Keratinocyte (primary cell): ENCODE data around the gene MGAT3. TPM values are rescaled to one million over a fixed set of nuclear protein-coding genes. Genes with fewer than 3 reads are reported as not detected.

Experiments used
- DNase-seq: peaks from one replicate; pipeline ENCODE4 v3.0.0-alpha.2; 2011; ENCODE audit warnings: low read depth, missing footprints, low spot score
- FAIRE-seq: peaks from 2 replicates; lab custom pipeline; 2011; peaks lifted over from hg19 to GRCh38; lab: Jason Lieb, UNC
- H2AFZ ChIP-seq: 2 replicates; pipeline ENCODE4 v1.6.0; 2012; ENCODE audit warnings: low read length, control low read depth, inconsistent platforms; ENCODE audit not compliant: control insufficient read depth
- H3K27ac ChIP-seq: 2 replicates; pipeline ENCODE4 v1.5.1; 2011; ENCODE audit warnings: low read length; ENCODE audit not compliant: control insufficient read depth, insufficient read depth
- H3K27me3 ChIP-seq: 3 replicates; pipeline ENCODE4 v1.6.0; 2011; ENCODE audit warnings: low read length; ENCODE audit not compliant: control insufficient read depth, insufficient read depth; ENCODE audit errors: extremely low read depth
- H3K36me3 ChIP-seq, 2 experiments: 2 replicates in 1 of 2; 3 replicates in 1 of 2; pipeline ENCODE4 v1.5.1; 2011; ENCODE audit warnings: low read length in 2 of 2, mild to moderate bottlenecking in 1 of 2; ENCODE audit not compliant: control insufficient read depth in 2 of 2, insufficient read depth in 2 of 2; ENCODE audit errors: extremely low read depth in 1 of 2
- H3K4me1 ChIP-seq: 3 replicates; pipeline ENCODE4 v1.5.1; 2011; ENCODE audit warnings: low read length; ENCODE audit not compliant: control insufficient read depth, insufficient read depth; ENCODE audit errors: extremely low read depth
- H3K4me2 ChIP-seq: 3 replicates; pipeline ENCODE4 v1.6.0; 2011; ENCODE audit warnings: low read depth, low read length; ENCODE audit not compliant: control insufficient read depth, insufficient read depth; ENCODE audit errors: extremely low read depth
- H3K4me3 ChIP-seq, 3 experiments: fragments of 200-600 bp in 1 of 3; sonication (generic) in 1 of 3; 2 replicates in 2 of 3; 3 replicates in 1 of 3; pipeline ENCODE4 v1.5.1; 2011 to 2016; ENCODE audit warnings: low read length in 3 of 3, mild to moderate bottlenecking in 3 of 3, control low read depth in 2 of 3, inconsistent platforms in 1 of 3, low read depth in 1 of 3, mixed read lengths in 1 of 3, mixed run types in 1 of 3, moderate library complexity in 1 of 3; ENCODE audit not compliant: control insufficient read depth in 2 of 3, insufficient read depth in 2 of 3; ENCODE audit errors: extremely low read depth in 1 of 3
- H3K79me2 ChIP-seq: 2 replicates; pipeline ENCODE4 v1.6.0; 2012; ENCODE audit warnings: low read length; ENCODE audit not compliant: control insufficient read depth, insufficient read depth
- H3K9ac ChIP-seq: 3 replicates; pipeline ENCODE4 v1.6.0; 2011; ENCODE audit warnings: low read length; ENCODE audit not compliant: control insufficient read depth, insufficient read depth; ENCODE audit errors: extremely low read depth
- H3K9me1 ChIP-seq: 3 replicates; pipeline ENCODE4 v1.6.0; 2011; ENCODE audit warnings: low read length; ENCODE audit not compliant: control insufficient read depth, insufficient read depth; ENCODE audit errors: extremely low read depth
- H3K9me3 ChIP-seq: 2 replicates; pipeline ENCODE4 v1.5.1; 2012; ENCODE audit warnings: low read depth, low read length; ENCODE audit not compliant: control insufficient read depth
- H4K20me1 ChIP-seq: 3 replicates; pipeline ENCODE4 v1.6.0; 2011; ENCODE audit warnings: low read length; ENCODE audit not compliant: control insufficient read depth, insufficient read depth; ENCODE audit errors: extremely low read depth
- CTCF ChIP-seq, 3 experiments: IDR thresholded peaks in 1 of 3; conservative IDR thresholded peaks in 1 of 3; optimal IDR thresholded peaks in 1 of 3; 2 replicates in 2 of 3; 3 replicates in 1 of 3; pipeline versions ENCODE3 to v1.5.1; 2011; ENCODE audit warnings: low read length in 3 of 3, mild to moderate bottlenecking in 3 of 3, moderate library complexity in 2 of 3, control low read depth in 1 of 3, inconsistent platforms in 1 of 3; ENCODE audit not compliant: insufficient read depth in 2 of 3; ENCODE audit errors: extremely low read depth in 1 of 3
- EZH2 ChIP-seq: IDR thresholded peaks from one replicate; pipeline ENCODE4 v1.6.1; 2012; ENCODE audit warnings: inconsistent platforms, mild to moderate bottlenecking, low read length, moderate library complexity
- dilution Hi-C: fragments of 300-500 bp; cut with MboI; formaldehyde crosslinking; loops from one replicate; pipeline ENCODE4 v1.7.0; 2020; ENCODE audit warnings: low sequenced_read_pairs; ENCODE audit not compliant: extremely low pct_ligation_motif_present
- polyA plus RNA-seq, 5 experiments: library from polyadenylated mRNA; depleted of rRNA in 3 of 5; stranded (reverse) in 3 of 5; stranded (forward) in 1 of 5; unstranded in 1 of 5; fragments of >200 nt; gene quantifications; 1 replicate in 1 of 5; 2 replicates in 3 of 5; 3 replicates in 1 of 5; pipeline versions ENCODE4 v1.2.1 to v1.2.3, GENCODE V29; 2011 to 2012; ENCODE audit warnings: missing spikeins in 2 of 5, low read depth in 1 of 5, low replicate concordance in 1 of 5

MGAT3 gene
- polyA plus RNA-seq, 1 donor (not counting 4 experiments of a cell fraction or from before 2014, with no cell fraction given): not detected

- Histone ChIP-seq H4K20me1 (no peaks in the 10 kb centered on the region), H2AFZ (no peak overlapping the region), H3K9ac (no peak overlapping the region)
Measured at GRCh38 chr22:39429916-39430575, 26.8 kb upstream of the MGAT3 start.

GRCh38 chr22:39430576-39431150, 26.1 kb upstream of the MGAT3 start:
- FAIRE-seq (no peak), DNase-seq (no peak)
- Histone ChIP-seq H4K20me1 (no peaks in the 10 kb centered on the region), H3K79me2 (no peaks in the 10 kb centered on the region), H3K4me1 (no peaks in the 10 kb centered on the region), H3K9me3 (no peaks in the 10 kb centered on the region), H3K9me1 (no peaks in the 10 kb centered on the region), H3K9ac (no peak overlapping the region), H3K27ac (no peak overlapping the region), H3K4me3 (no peak overlapping the region), H3K4me2 (no peak overlapping the region), H3K36me3 (peaks cover 6 to 28% of the 10 kb centered on the region in 2 experiments), H2AFZ (no peak overlapping the region), H3K27me3 (no peaks in the 10 kb centered on the region)
- dilution Hi-C loops: no loop called here
- TF ChIP-seq CTCF (optimal IDR thresholded peaks at IDR 0.05 in 1 of 3, IDR thresholded peaks at IDR 0.05 in 1 of 3, conservative IDR thresholded peaks at IDR 0.05 in 1 of 3; ENCODE audit: extremely low read depth in 1 of 3, insufficient read depth in 2 of 3, low read length in 3 of 3) (no peak), EZH2 (no peak)

More at GRCh38 chr22:39429916-39430575, 26.8 kb upstream of the MGAT3 start:
- H3K79me2 ChIP-seq: no peaks in the 10 kb centered on the region
- H3K27me3 ChIP-seq: no peaks in the 10 kb centered on the region
- H3K4me3 ChIP-seq: no peak overlapping the region
- H3K4me1 ChIP-seq: no peaks in the 10 kb centered on the region
- H3K9me1 ChIP-seq: no peaks in the 10 kb centered on the region
- peaks cover 6 to 28% of the 10 kb centered on the region in 2 experiments for H3K36me3 ChIP-seq
- no peak for TF ChIP-seq EZH2
- TF ChIP-seq CTCF (optimal IDR thresholded peaks at IDR 0.05 in 1 of 3, IDR thresholded peaks at IDR 0.05 in 1 of 3, conservative IDR thresholded peaks at IDR 0.05 in 1 of 3; ENCODE audit: extremely low read depth in 1 of 3, insufficient read depth in 2 of 3, low read length in 3 of 3): no peak
- FAIRE-seq: no peak
- dilution Hi-C loops: no loop called here
- no peaks in the 10 kb centered on the region for H3K9me3 ChIP-seq
- no peak overlapping the region for H3K27ac ChIP-seq
- H3K4me2 ChIP-seq: no peak overlapping the region
- no peak for DNase-seq
